ENCODE measurements around the gene GDF9. TPM values are rescaled to one million over a fixed set of nuclear protein-coding genes. Genes with fewer than 3 reads are reported as not detected.

The GDF9 gene
- total RNA-seq, 1 experiment from 2014 or later = 0.54 TPM

- no peaks in the 10 kb centered on the region for H3K9me3 ChIP-seq (ENCODE audit: control insufficient read depth, insufficient read depth, low read depth, low read length)
- ATAC-seq = no peak
- TF ChIP-seq REST (IDR thresholded peaks at IDR 0.05; ENCODE audit: insufficient read depth in 1 of 2, low read depth in 2 of 2, low read length in 1 of 2) (no peak), SIN3A (IDR thresholded peaks at IDR 0.05; ENCODE audit: borderline replicate concordance, insufficient read depth, low read depth, low read length) (no peak), TCF7L2 (IDR thresholded peaks at IDR 0.05; ENCODE audit: low read depth, low read length) (no peak), POLR2AphosphoS5 (IDR thresholded peaks at IDR 0.05; ENCODE audit: low read depth, low read length) (no peak)
- TF ChIP-seq, protein P1, sequence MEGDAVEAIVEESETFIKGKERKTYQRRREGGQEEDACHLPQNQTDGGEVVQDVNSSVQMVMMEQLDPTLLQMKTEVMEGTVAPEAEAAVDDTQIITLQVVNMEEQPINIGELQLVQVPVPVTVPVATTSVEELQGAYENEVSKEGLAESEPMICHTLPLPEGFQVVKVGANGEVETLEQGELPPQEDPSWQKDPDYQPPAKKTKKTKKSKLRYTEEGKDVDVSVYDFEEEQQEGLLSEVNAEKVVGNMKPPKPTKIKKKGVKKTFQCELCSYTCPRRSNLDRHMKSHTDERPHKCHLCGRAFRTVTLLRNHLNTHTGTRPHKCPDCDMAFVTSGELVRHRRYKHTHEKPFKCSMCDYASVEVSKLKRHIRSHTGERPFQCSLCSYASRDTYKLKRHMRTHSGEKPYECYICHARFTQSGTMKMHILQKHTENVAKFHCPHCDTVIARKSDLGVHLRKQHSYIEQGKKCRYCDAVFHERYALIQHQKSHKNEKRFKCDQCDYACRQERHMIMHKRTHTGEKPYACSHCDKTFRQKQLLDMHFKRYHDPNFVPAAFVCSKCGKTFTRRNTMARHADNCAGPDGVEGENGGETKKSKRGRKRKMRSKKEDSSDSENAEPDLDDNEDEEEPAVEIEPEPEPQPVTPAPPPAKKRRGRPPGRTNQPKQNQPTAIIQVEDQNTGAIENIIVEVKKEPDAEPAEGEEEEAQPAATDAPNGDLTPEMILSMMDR (IDR thresholded peaks at IDR 0.05) = no peak
- H3K27ac ChIP-seq (ENCODE audit: low read length) = no peak overlapping the region
- peaks cover 5% of the 10 kb centered on the region for H3K4me1 ChIP-seq (ENCODE audit: control insufficient read depth, insufficient read depth, low read length)
- H3K4me3 ChIP-seq (ENCODE audit: low read depth in 2 of 2, low read length in 2 of 2) = no peak overlapping the region
- in situ Hi-C loops (cut with HindIII; ENCODE audit: low pct_unique_long_range_greater_than_20kb, low sequenced_read_pairs) = no loop called here
- H3K27me3 ChIP-seq (ENCODE audit: control insufficient read depth, insufficient read depth, low read length) = no peaks in the 10 kb centered on the region
- peaks cover 9% of the 10 kb centered on the region for H3K36me3 ChIP-seq (ENCODE audit: control insufficient read depth, insufficient read depth, low read length)
- ChIA-PET POLR2A (no interaction called here), CTCF (no interaction called here)
- no peak for DNase-seq (ENCODE audit: low read depth, low spot score)
- no TSS peak for BruUV-seq (replicated peaks)
- intact Hi-C loops (cut with micrococcal nuclease; ENCODE audit: unreplicated experiment) = no loop called here
Measured at GRCh38 chr5:132872788-132873118, 6.5 kb upstream of the GDF9 start.

- DNase-seq (ENCODE audit: low read depth, low spot score) (no peak), ATAC-seq (no peak)
- Histone ChIP-seq H3K4me3 (ENCODE audit: low read depth in 2 of 2, low read length in 2 of 2) (no peak overlapping the region), H3K27ac (ENCODE audit: low read length) (no peak overlapping the region), H3K9me3 (ENCODE audit: control insufficient read depth, insufficient read depth, low read depth, low read length) (no peaks in the 10 kb centered on the region), H3K27me3 (ENCODE audit: control insufficient read depth, insufficient read depth, low read length) (no peaks in the 10 kb centered on the region), H3K4me1 (ENCODE audit: control insufficient read depth, insufficient read depth, low read length) (peaks cover 12% of the 10 kb centered on the region), H3K36me3 (ENCODE audit: control insufficient read depth, insufficient read depth, low read length) (peaks cover 17% of the 10 kb centered on the region)
- in situ Hi-C loops (cut with HindIII; ENCODE audit: low pct_unique_long_range_greater_than_20kb, low sequenced_read_pairs) = no loop called here
- CTCF ChIA-PET = no interaction called here
- no peak for TF ChIP-seq TCF7L2 (IDR thresholded peaks at IDR 0.05; ENCODE audit: low read depth, low read length)
- no peak for TF ChIP-seq REST (IDR thresholded peaks at IDR 0.05; ENCODE audit: insufficient read depth in 1 of 2, low read depth in 2 of 2, low read length in 1 of 2)
- no peak for TF ChIP-seq POLR2AphosphoS5 (IDR thresholded peaks at IDR 0.05; ENCODE audit: low read depth, low read length)
- TF ChIP-seq, protein P1 (IDR thresholded peaks at IDR 0.05) = no peak
- no peak for TF ChIP-seq SIN3A (IDR thresholded peaks at IDR 0.05; ENCODE audit: borderline replicate concordance, insufficient read depth, low read depth, low read length)
- no TSS peak for BruUV-seq (replicated peaks)
- POLR2A ChIA-PET = no interaction called here
- intact Hi-C loops (cut with micrococcal nuclease; ENCODE audit: unreplicated experiment) = no loop called here
Measured at GRCh38 chr5:132871459-132872284, 5.4 kb upstream of the GDF9 start.
